Liver (tissue), 9 donors: ENCODE results near the gene MTHFSD. TPM values are rescaled to one million over a fixed set of nuclear protein-coding genes. Genes with fewer than 3 reads are reported as not detected.

Experiments used
- DNase-seq: peaks from one replicate; pipeline ENCODE4 v3.0.0-alpha.2; 2017; ENCODE audit warnings: low spot score
- H3K27ac ChIP-seq, 2 donors: one replicate each; pipeline ENCODE4 v1.7.0; 2013; ENCODE audit warnings: inconsistent platforms in 2 of 2, low read length in 2 of 2, control low read depth in 1 of 2, low read depth in 1 of 2, mild to moderate bottlenecking in 1 of 2
- H3K27me3 ChIP-seq, 4 donors: one replicate each; pipeline versions ENCODE4 v1.6.1 to v1.7.0; 2013; ENCODE audit warnings: low read length in 3 of 4, inconsistent platforms in 1 of 4, mild to moderate bottlenecking in 1 of 4, moderate library complexity in 1 of 4; ENCODE audit not compliant: control insufficient read depth in 4 of 4, insufficient read depth in 4 of 4
- H3K36me3 ChIP-seq, 4 donors: one replicate each; pipeline versions ENCODE4 v1.6.1 to v1.7.0; 2013; ENCODE audit warnings: low read length in 3 of 4, mild to moderate bottlenecking in 3 of 4, low read depth in 1 of 4, moderate library complexity in 1 of 4; ENCODE audit not compliant: control insufficient read depth in 4 of 4, insufficient read depth in 3 of 4
- H3K4me1 ChIP-seq, 4 donors: one replicate each; pipeline versions ENCODE4 v1.6.1 to v1.7.0; 2013; ENCODE audit warnings: low read length in 3 of 4, mild to moderate bottlenecking in 3 of 4, moderate library complexity in 1 of 4; ENCODE audit not compliant: control insufficient read depth in 4 of 4, insufficient read depth in 4 of 4
- H3K4me3 ChIP-seq, 3 donors: one replicate each; pipeline versions ENCODE4 v1.6.1 to v1.7.0; 2013; ENCODE audit warnings: low read length in 3 of 3, control low read depth in 1 of 3, low read depth in 1 of 3, mild to moderate bottlenecking in 1 of 3
- H3K9ac ChIP-seq, 2 donors: one replicate each; pipeline ENCODE4 v1.7.0; 2013; ENCODE audit warnings: low read length in 2 of 2, mild to moderate bottlenecking in 2 of 2, moderate library complexity in 2 of 2, control low read depth in 1 of 2, low read depth in 1 of 2
- H3K9me3 ChIP-seq, 4 donors: one replicate each; pipeline versions ENCODE4 v1.6.1 to v1.7.0; 2013; ENCODE audit warnings: low read length in 3 of 4; ENCODE audit not compliant: control insufficient read depth in 4 of 4
- CTCF ChIP-seq: fragments of 150-350 bp; IDR thresholded peaks from 2 replicates; pipeline ENCODE4 v1.5.1; 2017; ENCODE audit warnings: improper control_type of control experiment, low read depth, low read length; ENCODE audit not compliant: missing input control
- EGR1 ChIP-seq, 2 donors: IDR thresholded peaks; 2 replicates each; pipeline ENCODE4 v1.6.1; 2016 to 2018; ENCODE audit warnings: antibody characterized with exemption in 2 of 2, low read depth in 2 of 2
- FOXA2 ChIP-seq: IDR thresholded peaks from 2 replicates; pipeline ENCODE4 v1.6.1; 2016; ENCODE audit warnings: antibody characterized with exemption
- GABPA ChIP-seq, 2 donors: IDR thresholded peaks in 1 of 2; conservative IDR thresholded peaks in 1 of 2; 2 replicates each; pipeline ENCODE4 v1.6.1; 2016; ENCODE audit warnings: antibody characterized with exemption in 2 of 2, mild to moderate bottlenecking in 1 of 2, moderate library complexity in 1 of 2
- HNF4A ChIP-seq, 2 donors: conservative IDR thresholded peaks; 2 replicates each; pipeline ENCODE4 v1.6.1; 2016; ENCODE audit warnings: antibody characterized with exemption in 2 of 2, mild to moderate bottlenecking in 2 of 2
- HNF4G ChIP-seq: IDR thresholded peaks from 2 replicates; pipeline ENCODE4 v1.6.1; 2016; ENCODE audit warnings: antibody characterized with exemption
- JUND ChIP-seq, 2 donors: IDR thresholded peaks; 2 replicates each; pipeline ENCODE4 v1.6.1; 2016; ENCODE audit warnings: antibody characterized with exemption in 2 of 2
- NR2F2 ChIP-seq: IDR thresholded peaks from 2 replicates; pipeline ENCODE4 v1.6.1; 2016; ENCODE audit warnings: antibody characterized with exemption
- RAD21 ChIP-seq, 2 donors: IDR thresholded peaks; 2 replicates each; pipeline ENCODE4 v1.6.1; 2016; ENCODE audit warnings: antibody characterized with exemption in 2 of 2, mild to moderate bottlenecking in 2 of 2
- REST ChIP-seq: IDR thresholded peaks from 2 replicates; pipeline ENCODE4 v1.6.1; 2016; ENCODE audit warnings: antibody characterized with exemption, mild to moderate bottlenecking
- RXRA ChIP-seq, 2 donors: IDR thresholded peaks; 2 replicates each; pipeline ENCODE4 v1.6.1; 2017 to 2018; ENCODE audit warnings: antibody characterized with exemption in 2 of 2, mild to moderate bottlenecking in 1 of 2
- SP1 ChIP-seq: IDR thresholded peaks from 2 replicates; pipeline ENCODE4 v1.6.1; 2018; ENCODE audit warnings: antibody characterized with exemption, mild to moderate bottlenecking
- TAF1 ChIP-seq: conservative IDR thresholded peaks from 2 replicates; pipeline ENCODE4 v1.6.1; 2016; ENCODE audit warnings: antibody characterized with exemption, mild to moderate bottlenecking
- YY1 ChIP-seq: IDR thresholded peaks from 2 replicates; pipeline ENCODE4 v1.6.1; 2016; ENCODE audit warnings: antibody characterized with exemption, mild to moderate bottlenecking
- ZBTB33 ChIP-seq: IDR thresholded peaks from 2 replicates; pipeline ENCODE4 v1.6.1; 2016; ENCODE audit warnings: antibody characterized with exemption
- WGBS: extraction: QIAGEN DNeasy Blood & Tissue Kit; methylation state at CpG from one replicate; pipeline ENCODE4 v1.1.7; 2013; 5-methylcytosine and 5-hydroxymethylcytosine counted together
- polyA plus RNA-seq, 2 donors: library from polyadenylated mRNA; stranded (reverse) in 1 of 2; unstranded in 1 of 2; fragments of 200-250 nt in 1 of 2; fragments of >200 nt in 1 of 2; fragmentation: Nextera tagmentation in 1 of 2; extraction: Ambion mirVana in 1 of 2; gene quantifications; one replicate each; pipeline versions ENCODE4 v1.2.1 to v1.2.3, GENCODE V29; 2013 to 2015
- total RNA-seq, 2 donors: library from RNA; depleted of rRNA; stranded (reverse); fragments of >200 nt; gene quantifications; one replicate each; pipeline ENCODE4 v1.2.3, GENCODE V29; 2014
- donor health status: healthy.
- donor health status: healthy.
- donor health status: healthy.
- donor health status: healthy.
- donor health status: healthy.

Gene MTHFSD
- total and polyA plus RNA-seq, 4 donors: 4.6 to 8.1 (median 6.5) TPM

- WGBS: 81% methylated on average over 18 of the region's 18 CpGs
- no peak overlapping the region for H3K27ac ChIP-seq
Measured at GRCh38 chr16:86597126-86597879, 42.3 kb upstream of the MTHFSD start.

More at GRCh38 chr16:86597126-86597879, 42.3 kb upstream of the MTHFSD start:
- TF ChIP-seq NR2F2 (no peak), JUND (IDR thresholded peaks at IDR 0.05) (no peak), RAD21 (IDR thresholded peaks at IDR 0.05) (no peak), EGR1 (IDR thresholded peaks at IDR 0.05; ENCODE audit: low read depth in 2 of 2) (no peak), HNF4G (no peak), GABPA (IDR thresholded peaks at IDR 0.05 in 1 of 2, conservative IDR thresholded peaks at IDR 0.05 in 1 of 2) (no peak), FOXA2 (no peak), ZBTB33 (no peak), HNF4A (conservative IDR thresholded peaks at IDR 0.05) (no peak), CTCF (no peak), TAF1 (no peak), REST (no peak), YY1 (no peak), RXRA (IDR thresholded peaks at IDR 0.05) (no peak), SP1 (no peak)
- Histone ChIP-seq H3K9me3 (no peaks in the 10 kb centered on the region), H3K4me3 (no peak overlapping the region), H3K9ac (no peak overlapping the region), H3K36me3 (no peaks in the 10 kb centered on the region), H3K4me1 (no peaks in the 10 kb centered on the region), H3K27me3 (peaks cover 0 to 11% (median 0%) of the 10 kb centered on the region in 4 donors)
- no peak for DNase-seq
